ENCODE data around the gene GCK. TPM values are rescaled to one million over a fixed set of nuclear protein-coding genes. Genes with fewer than 3 reads are reported as not detected.

GCK gene
- total RNA-seq, 1 donor from 2014 or later, result 5.9 TPM

GRCh38 chr7:44229546-44230105 is 40.4 kb upstream of the GCK start:
- Mint-ChIP-seq H3K27me3 (peaks cover 4% of the 10 kb centered on the region), H3K36me3 (ENCODE audit: insufficient read depth) (no peaks in the 10 kb centered on the region), H3K4me1 (ENCODE audit: low read depth) (no peaks in the 10 kb centered on the region), H3K27ac (no peak overlapping the region), H3K4me3 (ENCODE audit: low read depth) (no peak overlapping the region), H3K9me3 (ENCODE audit: low read depth) (no peaks in the 10 kb centered on the region)
- no peak for TF ChIP-seq CTCF (IDR thresholded peaks at IDR 0.05; ENCODE audit: unreplicated experiment)
- no peak for DNase-seq (ENCODE audit: low spot score, unreplicated experiment)

GRCh38 chr7:44228571-44229350 is 39.5 kb upstream of the GCK start:
- Mint-ChIP-seq H3K4me1 (ENCODE audit: low read depth) (no peaks in the 10 kb centered on the region), H3K4me3 (ENCODE audit: low read depth) (no peak overlapping the region)
- no peak for TF ChIP-seq CTCF (IDR thresholded peaks at IDR 0.05; ENCODE audit: unreplicated experiment)

GRCh38 chr7:44227911-44228310 is 38.7 kb upstream of the GCK start:
- no peak for DNase-seq (ENCODE audit: low spot score, unreplicated experiment)
- Mint-ChIP-seq H3K36me3 (ENCODE audit: insufficient read depth) (no peaks in the 10 kb centered on the region), H3K27ac (no peak overlapping the region), H3K27me3 (peaks cover 10% of the 10 kb centered on the region), H3K4me3 (ENCODE audit: low read depth) (no peak overlapping the region), H3K4me1 (ENCODE audit: low read depth) (no peaks in the 10 kb centered on the region), H3K9me3 (ENCODE audit: low read depth) (no peaks in the 10 kb centered on the region)
- TF ChIP-seq CTCF (IDR thresholded peaks at IDR 0.05; ENCODE audit: unreplicated experiment), result no peak

More at GRCh38 chr7:44228571-44229350, 39.5 kb upstream of the GCK start:
- Mint-ChIP-seq H3K36me3 (ENCODE audit: insufficient read depth) (no peaks in the 10 kb centered on the region), H3K9me3 (ENCODE audit: low read depth) (no peaks in the 10 kb centered on the region), H3K27ac (no peak overlapping the region), H3K27me3 (peaks cover 7% of the 10 kb centered on the region)
- no peak for DNase-seq (ENCODE audit: low spot score, unreplicated experiment)

- DNase-seq (ENCODE audit: low spot score, unreplicated experiment), result no peak
- H3K27ac Mint-ChIP-seq, result no peak overlapping the region
- TF ChIP-seq CTCF (IDR thresholded peaks at IDR 0.05; ENCODE audit: unreplicated experiment), result no peak
- no peaks in the 10 kb centered on the region for H3K9me3 Mint-ChIP-seq (ENCODE audit: low read depth)
- H3K4me1 Mint-ChIP-seq (ENCODE audit: low read depth), result no peaks in the 10 kb centered on the region
- peaks cover 13% of the 10 kb centered on the region for H3K27me3 Mint-ChIP-seq
- no peak overlapping the region for H3K4me3 Mint-ChIP-seq (ENCODE audit: low read depth)
- no peaks in the 10 kb centered on the region for H3K36me3 Mint-ChIP-seq (ENCODE audit: insufficient read depth)
Measured at GRCh38 chr7:44226396-44226753, 37.1 kb upstream of the GCK start.

- no peak overlapping the region for H3K27ac Mint-ChIP-seq
- no peaks in the 10 kb centered on the region for H3K36me3 Mint-ChIP-seq (ENCODE audit: insufficient read depth)
- H3K4me3 Mint-ChIP-seq (ENCODE audit: low read depth), result no peak overlapping the region
- TF ChIP-seq CTCF (IDR thresholded peaks at IDR 0.05; ENCODE audit: unreplicated experiment), result no peak
- DNase-seq (ENCODE audit: low spot score, unreplicated experiment), result no peak
- H3K27me3 Mint-ChIP-seq, result peaks cover 13% of the 10 kb centered on the region
- no peaks in the 10 kb centered on the region for H3K4me1 Mint-ChIP-seq (ENCODE audit: low read depth)
- no peaks in the 10 kb centered on the region for H3K9me3 Mint-ChIP-seq (ENCODE audit: low read depth)
Measured at GRCh38 chr7:44225566-44226395, 36.5 kb upstream of the GCK start.

All from progenitor cell of endocrine pancreas (in vitro differentiated cells).